ENCODE measurements around the gene FOXO1. TPM values are rescaled to one million over a fixed set of nuclear protein-coding genes. Genes with fewer than 3 reads are reported as not detected.

The FOXO1 gene
- total RNA-seq, 2 donors from 2014 or later = 20.1 to 29.7 TPM

GRCh38 chr13:40550130-40550529 is 116.3 kb downstream of the FOXO1 start:
- no peak overlapping the region for H3K27ac ChIP-seq (ENCODE audit: low read depth, low read length)
- H3K4me1 ChIP-seq (ENCODE audit: control insufficient read depth, insufficient read depth, low read length) = peaks cover 8% of the 10 kb centered on the region
- H3K9ac ChIP-seq (ENCODE audit: extremely low read depth, low read length, poor library complexity, severe bottlenecking) = no peak overlapping the region
- WGBS, 2 experiments (ENCODE audit: insufficient coverage in 1 of 2, insufficient read length in 1 of 2) = 79 to 100% methylated on average over 1 to 2 of the region's 2 CpGs
- Mint-ChIP-seq H3K27me3 (ENCODE audit: insufficient read depth) (no peaks in the 10 kb centered on the region), H3K4me3 (no peak overlapping the region), H3K27ac (no peak overlapping the region), H3K36me3 (ENCODE audit: low read depth) (peaks cover 6% of the 10 kb centered on the region), H3K9me3 (no peaks in the 10 kb centered on the region), H3K4me1 (peaks cover 53% of the 10 kb centered on the region)
- no peaks in the 10 kb centered on the region for H3K27me3 ChIP-seq (ENCODE audit: control insufficient read depth, insufficient read depth, low read length, poor library complexity, severe bottlenecking)
- no peaks in the 10 kb centered on the region for H3K9me3 ChIP-seq (ENCODE audit: control insufficient read depth, low read length)
- no peak for DNase-seq
- H3K4me3 ChIP-seq (ENCODE audit: low read length) = no peak overlapping the region
- no peak for TF ChIP-seq CTCF (conservative IDR thresholded peaks at IDR 0.05)
- no peaks in the 10 kb centered on the region for H3K36me3 ChIP-seq (ENCODE audit: control insufficient read depth, insufficient read depth, low read length)

GRCh38 chr13:40549500-40550094 is 116.8 kb downstream of the FOXO1 start:
- peaks cover 48% of the 10 kb centered on the region for H3K4me1 Mint-ChIP-seq
- Histone ChIP-seq H3K27ac (ENCODE audit: low read depth, low read length) (no peak overlapping the region), H3K36me3 (ENCODE audit: control insufficient read depth, insufficient read depth, low read length) (no peaks in the 10 kb centered on the region), H3K9me3 (ENCODE audit: control insufficient read depth, low read length) (no peaks in the 10 kb centered on the region), H3K4me3 (ENCODE audit: low read length) (no peak overlapping the region), H3K27me3 (ENCODE audit: control insufficient read depth, insufficient read depth, low read length, poor library complexity, severe bottlenecking) (no peaks in the 10 kb centered on the region), H3K4me1 (ENCODE audit: control insufficient read depth, insufficient read depth, low read length) (peaks cover 8% of the 10 kb centered on the region), H3K9ac (ENCODE audit: extremely low read depth, low read length, poor library complexity, severe bottlenecking) (no peak overlapping the region)
- no peak for DNase-seq
- no peak overlapping the region for H3K4me3 Mint-ChIP-seq
- H3K9me3 Mint-ChIP-seq = no peaks in the 10 kb centered on the region
- H3K27ac Mint-ChIP-seq = no peak overlapping the region
- peaks cover 6% of the 10 kb centered on the region for H3K36me3 Mint-ChIP-seq (ENCODE audit: low read depth)
- H3K27me3 Mint-ChIP-seq (ENCODE audit: insufficient read depth) = no peaks in the 10 kb centered on the region
- TF ChIP-seq CTCF (conservative IDR thresholded peaks at IDR 0.05) = no peak

GRCh38 chr13:40547591-40548315 is 118.7 kb downstream of the FOXO1 start:
- H3K4me3 Mint-ChIP-seq = no peak overlapping the region
- 88% methylated on average over 2 of the region's 2 CpGs; no CpG with 5 or more reads in 1 of the 2 experiments for WGBS, 2 experiments (ENCODE audit: insufficient coverage in 1 of 2, insufficient read length in 1 of 2)
- no peaks in the 10 kb centered on the region for H3K27me3 ChIP-seq (ENCODE audit: control insufficient read depth, insufficient read depth, low read length, poor library complexity, severe bottlenecking)
- no peak for DNase-seq
- H3K36me3 Mint-ChIP-seq (ENCODE audit: low read depth) = no peaks in the 10 kb centered on the region
- H3K4me1 Mint-ChIP-seq = peaks cover 31% of the 10 kb centered on the region
- H3K9ac ChIP-seq (ENCODE audit: extremely low read depth, low read length, poor library complexity, severe bottlenecking) = no peak overlapping the region
- H3K4me3 ChIP-seq (ENCODE audit: low read length) = no peak overlapping the region
- TF ChIP-seq CTCF (conservative IDR thresholded peaks at IDR 0.05) = no peak
- no peaks in the 10 kb centered on the region for H3K9me3 Mint-ChIP-seq
- no peaks in the 10 kb centered on the region for H3K27me3 Mint-ChIP-seq (ENCODE audit: insufficient read depth)
- no peak overlapping the region for H3K27ac Mint-ChIP-seq
- H3K9me3 ChIP-seq (ENCODE audit: control insufficient read depth, low read length) = no peaks in the 10 kb centered on the region
- no peak overlapping the region for H3K27ac ChIP-seq (ENCODE audit: low read depth, low read length)
- no peaks in the 10 kb centered on the region for H3K36me3 ChIP-seq (ENCODE audit: control insufficient read depth, insufficient read depth, low read length)
- peaks cover 5% of the 10 kb centered on the region for H3K4me1 ChIP-seq (ENCODE audit: control insufficient read depth, insufficient read depth, low read length)
